Activated naive CD4-positive, alpha-beta T cell treated with Interleukin-2 at 50 U/mL for 16 hours (primary cell): Measurements from ENCODE around the gene SP8.

ENCODE experiments used
- DNase-seq: peaks from one replicate; pipeline ENCODE4 v3.0.0-alpha.2; 2020

The SP8 gene

DNA sequence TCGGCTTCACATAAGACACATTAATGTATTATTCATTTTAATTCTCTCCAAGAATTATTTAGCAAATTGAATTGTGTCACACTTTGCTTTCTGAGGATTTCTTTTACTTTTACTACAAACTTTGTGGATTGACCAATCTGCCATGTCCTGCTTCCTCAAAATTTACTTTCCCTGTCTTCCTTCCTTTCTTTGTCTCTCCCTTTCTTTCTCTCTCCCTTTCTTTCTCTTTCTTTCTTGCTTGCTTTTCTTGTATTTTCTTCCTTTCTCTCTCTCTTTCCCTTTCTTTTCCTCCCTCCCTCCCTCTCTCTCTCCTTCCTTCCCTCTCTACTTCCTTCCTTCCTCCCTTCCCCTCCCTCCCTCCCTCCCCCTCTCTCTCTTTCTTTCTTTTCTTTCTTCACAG is 37.8 kb downstream of the SP8 start:
- DNase-seq: no peak

DNA sequence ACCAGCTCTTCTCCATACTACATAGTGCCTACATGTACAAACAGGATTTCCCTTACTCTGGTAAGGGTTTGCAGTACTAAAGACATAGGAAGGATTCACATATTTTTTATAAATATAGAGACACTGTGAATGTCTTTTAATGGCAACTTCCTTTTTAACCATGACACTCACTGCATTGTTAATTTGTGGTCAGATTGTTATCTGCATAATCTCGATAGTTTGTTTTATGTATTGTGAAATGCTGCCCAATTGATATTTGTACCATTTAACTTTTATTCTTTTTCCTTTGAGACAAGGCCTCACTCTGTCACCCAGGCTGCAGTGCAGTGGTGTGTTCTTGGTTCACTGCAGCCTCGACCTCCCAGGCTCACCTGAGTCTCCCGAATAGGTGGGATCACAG is 39.7 kb downstream of the SP8 start:
- no peak for DNase-seq

DNA sequence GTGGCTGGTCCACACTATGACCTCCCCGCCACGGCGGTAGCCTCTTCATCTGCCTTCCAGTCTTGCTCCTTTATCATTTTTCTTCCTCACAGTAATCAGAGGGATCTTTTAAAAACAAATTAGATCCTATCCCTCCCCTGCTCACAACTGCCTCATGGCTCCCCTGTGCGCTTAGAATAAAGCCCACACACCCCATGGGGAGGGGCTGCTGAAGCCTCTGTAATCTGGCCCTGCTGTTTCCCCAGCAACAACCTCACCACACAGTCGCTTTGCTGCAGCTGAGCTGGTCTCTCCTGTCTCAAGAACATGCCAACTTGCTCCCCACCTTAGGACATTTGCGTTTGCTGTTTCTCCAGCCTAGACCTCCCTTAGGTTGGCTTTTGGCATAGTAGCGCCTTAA is 41.0 kb downstream of the SP8 start:
- DNase-seq: no peak

DNA sequence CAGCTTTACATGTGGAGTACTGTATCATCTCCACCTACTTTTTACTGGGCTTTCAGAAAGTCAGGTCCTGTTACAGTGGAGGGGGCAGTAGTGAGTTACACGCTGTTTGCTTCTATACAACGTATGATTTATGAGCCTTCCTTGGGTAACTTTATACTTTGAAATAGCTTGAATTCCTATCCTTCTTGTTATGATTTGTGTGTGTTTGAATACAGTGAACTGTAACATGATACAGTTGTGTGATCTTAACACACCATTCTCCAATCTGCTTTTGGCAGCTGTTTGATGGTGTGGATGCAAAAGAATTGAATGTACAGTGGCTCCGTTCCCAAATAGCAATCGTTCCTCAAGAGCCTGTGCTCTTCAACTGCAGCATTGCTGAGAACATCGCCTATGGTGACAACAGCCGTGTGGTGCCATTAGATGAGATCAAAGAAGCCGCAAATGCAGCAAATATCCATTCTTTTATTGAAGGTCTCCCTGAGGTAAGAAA is 41.7 kb downstream of the SP8 start:
- DNase-seq: no peak

DNA sequence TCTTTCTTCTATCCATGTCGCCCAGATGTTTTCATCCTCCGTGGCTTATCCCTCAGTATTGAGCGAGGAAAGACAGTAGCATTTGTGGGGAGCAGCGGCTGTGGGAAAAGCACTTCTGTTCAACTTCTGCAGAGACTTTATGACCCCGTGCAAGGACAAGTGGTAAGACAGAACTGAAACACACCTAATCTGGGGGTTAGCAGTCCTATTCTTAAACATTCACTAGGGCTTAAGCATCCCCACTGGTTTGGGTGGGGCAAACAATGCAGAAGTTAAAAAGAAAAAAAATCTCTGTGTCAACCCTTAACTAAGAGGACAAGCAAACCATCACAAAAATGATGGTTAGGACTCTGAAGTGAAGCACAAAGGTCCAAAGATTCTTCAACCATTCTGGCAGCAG is 43.8 kb downstream of the SP8 start:
- DNase-seq: no peak

DNA sequence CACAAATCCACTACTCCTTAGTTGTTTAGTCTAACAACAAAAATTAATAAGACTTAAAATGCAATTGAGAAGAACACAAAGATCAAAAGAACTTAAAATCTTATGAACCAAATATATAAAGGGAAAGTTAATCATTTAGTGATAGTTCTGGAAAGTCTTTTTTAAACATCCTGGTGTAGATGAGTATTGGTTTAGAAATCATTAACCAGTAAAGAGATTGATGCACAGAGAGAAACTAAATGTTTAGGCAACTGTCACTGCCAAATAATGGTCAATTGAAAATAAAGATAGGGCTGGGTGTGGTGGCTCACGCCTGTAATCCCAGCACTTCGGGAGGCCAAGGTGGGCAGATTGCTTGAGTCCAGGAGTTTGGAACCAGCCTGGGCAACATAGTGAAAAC is 44.9 kb downstream of the SP8 start:
- no peak for DNase-seq

DNA sequence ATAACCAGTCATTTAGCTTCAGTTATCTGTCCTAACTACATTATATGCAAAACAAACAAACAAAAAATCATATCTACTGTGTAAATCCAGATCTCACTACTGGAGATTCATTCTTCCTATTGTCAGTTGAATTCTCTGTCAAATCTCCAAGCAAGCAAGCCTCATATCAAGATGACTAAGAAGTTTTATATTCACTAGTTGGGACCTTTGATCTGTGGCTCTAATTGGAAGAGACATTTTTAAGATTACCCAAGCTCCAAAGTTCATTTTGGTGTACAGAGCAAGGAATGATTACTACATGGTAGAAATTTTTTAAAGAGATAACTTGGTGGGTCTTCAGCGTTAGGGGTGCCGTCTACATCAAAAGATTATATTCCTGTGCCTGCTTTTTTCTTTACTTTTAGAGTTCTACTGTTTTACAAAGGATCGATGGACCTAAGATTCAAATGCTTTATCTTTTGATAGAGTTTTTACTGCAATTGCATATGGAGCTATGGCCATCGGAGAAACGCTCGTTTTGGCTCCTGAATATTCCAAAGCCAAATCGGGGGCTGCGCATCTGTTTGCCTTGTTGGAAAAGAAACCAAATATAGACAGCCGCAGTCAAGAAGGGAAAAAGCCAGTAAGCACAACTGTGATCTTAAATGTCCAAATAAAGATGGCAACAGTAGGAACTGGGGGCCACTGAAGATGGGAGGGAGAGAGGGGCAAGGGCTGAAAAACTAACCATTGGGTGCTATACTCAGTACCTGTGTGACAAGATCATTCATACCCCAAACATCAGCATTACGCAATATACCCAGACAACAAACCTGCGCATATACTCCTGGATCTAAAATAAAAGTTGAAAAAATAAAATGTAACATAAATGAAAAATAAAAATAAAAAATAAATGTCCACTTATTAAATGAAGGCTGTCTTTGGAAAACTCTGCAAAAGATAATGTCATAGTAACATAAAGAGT is 47.9 kb downstream of the SP8 start:
- no peak for DNase-seq

DNA sequence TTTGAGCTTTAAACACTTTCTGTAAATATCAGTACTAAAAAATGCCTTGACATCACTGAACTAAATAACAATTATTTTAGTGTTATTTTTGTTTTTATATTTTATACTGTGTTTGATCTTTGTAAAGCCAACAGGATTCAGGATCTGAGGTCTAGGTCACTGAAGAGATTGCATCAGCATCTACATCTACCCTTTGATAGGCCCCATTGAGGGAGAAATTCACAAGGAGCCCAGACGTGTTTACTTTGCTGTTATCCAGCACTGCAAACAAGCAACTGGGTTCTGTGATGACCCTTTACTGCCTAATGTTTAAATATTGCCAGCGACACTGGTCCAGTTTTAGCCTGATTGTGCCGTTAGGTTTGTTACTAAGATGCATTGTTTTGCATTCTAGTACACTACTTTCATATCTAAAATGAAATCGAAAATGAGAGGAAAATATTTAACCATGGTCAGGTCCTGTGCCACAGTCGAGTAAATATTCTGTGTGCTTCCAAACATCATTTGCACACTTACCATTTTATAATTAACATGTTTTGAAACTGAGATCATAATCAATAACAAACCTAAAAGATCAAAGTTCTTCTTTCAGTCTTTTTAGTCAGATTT is 48.7 kb downstream of the SP8 start:
- DNase-seq: no peak

DNA sequence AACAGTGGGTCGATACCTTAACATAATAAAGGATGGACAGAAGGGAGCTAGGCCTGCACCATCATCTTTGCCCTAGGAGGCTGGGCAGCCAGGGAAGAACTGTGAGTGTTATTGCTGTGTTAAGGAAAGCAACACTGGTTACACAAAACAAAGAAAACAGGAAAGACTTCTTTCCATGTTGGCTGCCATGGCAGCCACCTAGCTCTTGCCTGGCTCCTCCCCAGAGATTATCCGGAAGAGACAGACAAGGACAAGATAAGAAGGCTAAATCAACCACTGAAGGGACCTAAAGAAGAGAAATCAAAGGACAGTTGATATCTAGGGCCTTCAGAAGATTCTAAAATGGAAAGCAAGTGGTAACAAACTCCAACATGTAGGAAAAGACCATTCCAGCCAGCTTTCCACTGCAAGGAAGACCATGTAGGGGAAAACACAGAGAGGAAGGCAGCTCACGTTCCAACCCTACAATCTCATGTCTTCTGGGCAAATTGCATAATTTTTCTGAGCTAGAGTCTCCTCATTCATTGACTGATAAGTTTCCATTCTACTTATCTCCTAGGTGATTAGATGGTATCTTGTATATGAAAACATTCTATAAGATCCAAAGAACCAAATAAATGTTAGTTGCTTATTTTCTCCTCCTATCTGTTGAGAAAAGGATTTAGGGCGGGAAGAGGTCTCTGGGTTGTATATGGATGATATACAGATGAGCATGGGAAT is 51.2 kb downstream of the SP8 start:
- no peak for DNase-seq
